Suppressor macrophage treated with lipopolysaccharide for 4 hours (primary cell): Measurements from ENCODE around the gene ALKBH8.
"Not testable (repeated sequence)": the region's sequence is repeated elsewhere in the genome, so short reads cannot be mapped to it uniquely, and the experiment has no call there.

Experiments used
- DNase-seq: peaks from one replicate; pipeline ENCODE4 v3.0.0-alpha.2; 2020

Gene ALKBH8

DNA sequence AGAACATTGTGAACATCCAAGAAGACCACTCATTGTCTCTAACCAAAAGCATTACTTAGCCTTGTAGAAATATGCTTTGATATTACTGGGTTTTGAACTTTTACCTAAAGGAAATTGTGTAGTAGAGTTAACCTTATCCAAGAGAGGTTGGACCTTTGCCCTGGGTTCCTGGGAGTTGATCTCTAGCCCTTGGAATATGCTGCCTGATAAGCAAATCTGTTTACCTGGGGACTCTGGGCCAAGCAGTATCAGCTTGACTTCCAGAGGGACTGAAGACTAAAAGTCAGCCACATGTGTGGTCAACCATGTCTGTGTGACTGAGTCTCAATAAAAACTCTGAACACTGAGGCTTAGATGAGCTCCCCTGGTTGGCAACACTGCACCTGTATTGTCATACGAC, 63.8 kb downstream of the ALKBH8 start:
- DNase-seq = no peak

DNA sequence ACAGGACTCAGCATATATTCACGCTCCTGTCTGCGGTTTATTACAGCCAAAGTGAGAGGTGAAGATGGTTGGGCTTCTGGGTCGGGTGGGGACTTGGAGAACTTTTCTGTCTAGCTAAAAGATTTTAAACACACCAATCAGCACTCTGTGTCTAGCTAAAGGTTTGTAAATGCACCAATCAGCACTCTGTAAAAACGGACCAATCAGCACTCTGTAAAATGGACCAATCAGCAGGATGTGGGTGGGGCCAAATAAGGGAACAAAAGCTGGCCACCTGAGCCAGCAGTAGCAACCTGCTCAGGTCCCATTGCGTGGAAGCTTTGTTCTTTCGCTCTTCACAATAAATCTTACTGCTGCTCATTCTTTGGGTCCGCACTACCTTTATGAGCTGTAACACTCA, 68.2 kb downstream of the ALKBH8 start:
- not testable (repeated sequence) for DNase-seq

DNA sequence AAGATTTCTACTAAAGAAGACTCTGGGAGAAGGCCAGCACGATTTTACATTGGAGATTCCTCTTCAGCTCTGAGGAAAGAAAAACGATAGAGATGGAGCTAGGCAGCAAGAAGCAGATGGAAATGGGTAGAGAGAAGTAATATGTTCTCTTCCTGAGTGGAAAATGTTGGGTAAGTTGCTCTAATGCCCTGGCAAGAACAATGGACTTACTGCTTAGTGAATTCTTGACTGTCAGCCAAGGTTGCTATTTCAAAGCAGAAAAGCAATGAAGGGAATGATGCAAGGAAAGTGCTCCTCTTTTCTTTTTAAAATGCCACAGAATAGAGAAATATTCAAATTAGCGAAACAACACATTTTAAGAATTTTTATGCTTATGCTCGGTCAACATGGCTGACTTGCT, 69.5 kb downstream of the ALKBH8 start:
- no peak for DNase-seq

DNA sequence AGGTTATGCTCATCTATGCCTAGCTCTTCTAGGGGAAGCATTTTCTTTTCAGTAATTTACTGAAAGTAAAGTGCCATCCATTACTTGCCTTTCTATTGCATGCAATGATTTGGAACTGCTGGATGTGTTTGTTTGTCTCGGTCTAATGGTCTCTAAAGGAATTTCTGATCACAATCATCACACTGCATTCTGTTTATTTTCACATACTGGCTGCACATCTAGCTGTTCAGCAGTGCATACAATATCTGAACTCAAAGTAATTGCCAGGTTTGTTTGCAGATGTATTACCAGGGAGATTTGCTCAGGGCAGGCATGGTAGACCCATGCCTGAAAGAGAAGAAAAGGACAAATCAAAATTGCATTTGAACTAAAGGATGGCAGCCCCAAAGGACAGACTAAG, 71.5 kb downstream of the ALKBH8 start:
- DNase-seq = no peak

DNA sequence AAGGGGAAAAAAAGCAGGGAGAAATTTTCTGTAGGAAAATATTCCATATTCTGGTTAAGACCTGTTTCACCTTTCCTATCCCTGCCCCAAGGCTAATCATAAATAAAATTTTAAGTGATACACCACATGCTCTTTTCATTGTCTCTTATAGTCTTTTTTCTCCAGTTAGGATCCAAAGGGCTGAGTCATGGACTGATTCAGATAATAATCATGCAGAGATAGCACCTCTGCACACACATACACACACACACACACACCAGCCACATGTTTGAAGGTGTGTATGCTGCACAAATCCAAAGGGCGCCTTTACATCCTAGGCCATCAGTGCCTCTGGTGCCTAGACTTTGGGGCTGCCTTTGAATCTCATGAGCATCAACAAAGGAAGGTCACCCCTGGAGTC, 72.4 kb downstream of the ALKBH8 start:
- no peak for DNase-seq

DNA sequence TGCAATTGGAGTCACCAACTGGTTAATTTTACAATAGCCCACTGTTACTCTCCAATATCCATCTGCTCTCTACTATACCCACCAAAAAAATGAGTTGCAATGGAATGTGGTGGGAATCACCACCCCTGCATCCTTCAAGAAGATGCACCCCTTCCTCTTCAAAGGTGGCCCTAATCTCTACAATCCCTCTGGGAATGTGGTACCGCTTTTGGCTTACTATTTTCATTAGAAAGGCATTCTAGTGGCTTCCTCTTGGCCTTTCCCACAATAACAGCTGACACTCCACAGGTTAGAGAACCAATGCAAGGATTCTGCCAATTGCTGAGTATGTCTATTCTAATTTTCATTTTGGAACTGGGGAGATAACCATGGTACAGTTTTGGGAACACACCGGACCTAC, 74.7 kb downstream of the ALKBH8 start:
- DNase-seq = no peak

DNA sequence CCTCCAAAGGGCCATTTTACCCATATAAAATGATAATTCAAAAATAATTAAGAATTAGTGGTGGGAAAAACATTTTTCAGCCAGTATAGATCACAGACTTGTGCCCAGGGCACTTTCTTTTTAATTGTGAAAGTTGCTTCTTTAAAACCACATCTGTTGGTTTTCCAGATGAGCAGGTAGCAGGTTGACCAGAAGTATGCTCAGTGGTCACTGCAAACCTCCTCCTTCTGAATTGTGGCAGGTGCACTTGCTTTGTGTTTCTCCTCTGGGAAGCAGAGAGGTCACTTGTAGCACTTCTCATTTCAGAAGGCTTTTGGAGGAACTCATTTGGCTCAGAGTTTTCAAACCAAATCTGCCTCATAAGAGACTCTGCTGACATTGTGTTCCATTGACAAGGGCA, 83.3 kb downstream of the ALKBH8 start:
- no peak for DNase-seq

DNA sequence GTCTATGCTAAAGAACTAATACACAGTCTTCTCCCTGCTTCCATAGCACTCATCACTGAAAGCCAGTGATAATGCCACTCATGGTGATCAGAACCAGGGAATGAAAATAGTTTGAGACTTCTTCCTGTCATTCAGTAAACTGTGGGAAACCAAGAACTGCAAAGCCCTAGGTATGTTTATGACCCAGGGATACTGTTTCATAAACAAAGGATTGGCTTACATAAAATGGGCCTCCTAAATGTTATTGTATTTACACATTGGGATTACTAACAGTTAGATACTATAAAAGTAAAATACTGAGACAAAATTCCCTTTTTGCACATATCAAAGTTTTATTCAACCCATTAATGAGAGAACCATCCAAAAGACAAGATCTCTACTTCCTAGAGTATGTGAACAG, 86.6 kb downstream of the ALKBH8 start:
- no peak for DNase-seq

DNA sequence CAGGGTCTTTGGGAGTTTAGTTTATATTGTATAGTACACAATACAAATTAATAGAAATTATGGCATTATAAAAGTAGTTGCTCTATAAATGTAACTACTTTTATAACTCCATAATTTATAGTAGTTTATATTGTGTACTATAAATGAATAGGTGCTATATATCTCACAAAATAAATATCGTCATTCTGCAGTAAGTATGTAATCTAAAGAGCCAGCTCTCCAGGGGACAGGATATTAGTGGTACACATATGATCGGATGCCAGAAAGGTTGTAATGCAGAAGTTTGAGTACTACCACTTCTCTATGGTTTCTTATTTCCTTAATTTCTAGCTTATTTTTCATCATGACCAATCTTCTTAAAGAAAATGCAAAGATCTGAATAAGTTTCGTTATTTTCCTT, 87.7 kb downstream of the ALKBH8 start:
- no peak for DNase-seq

DNA sequence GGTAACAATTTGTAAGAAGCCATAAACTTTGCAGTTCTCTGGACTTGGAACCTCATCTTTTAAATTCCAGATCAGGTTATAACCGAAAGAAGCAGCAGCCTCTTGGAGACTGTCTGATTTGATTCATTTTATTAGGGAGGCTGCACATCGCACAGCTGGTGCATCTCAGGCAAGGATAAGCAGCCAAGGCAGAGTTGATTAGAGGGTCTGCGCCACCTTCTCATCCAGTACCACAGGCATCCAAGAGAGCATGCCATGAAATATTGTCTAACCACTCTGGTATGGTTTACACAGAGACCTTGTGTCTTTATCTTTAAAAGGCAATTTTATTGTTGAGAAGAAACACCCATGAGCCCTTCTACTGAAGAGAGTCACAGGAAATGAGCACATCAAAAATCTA, 91.7 kb downstream of the ALKBH8 start:
- no peak for DNase-seq

DNA sequence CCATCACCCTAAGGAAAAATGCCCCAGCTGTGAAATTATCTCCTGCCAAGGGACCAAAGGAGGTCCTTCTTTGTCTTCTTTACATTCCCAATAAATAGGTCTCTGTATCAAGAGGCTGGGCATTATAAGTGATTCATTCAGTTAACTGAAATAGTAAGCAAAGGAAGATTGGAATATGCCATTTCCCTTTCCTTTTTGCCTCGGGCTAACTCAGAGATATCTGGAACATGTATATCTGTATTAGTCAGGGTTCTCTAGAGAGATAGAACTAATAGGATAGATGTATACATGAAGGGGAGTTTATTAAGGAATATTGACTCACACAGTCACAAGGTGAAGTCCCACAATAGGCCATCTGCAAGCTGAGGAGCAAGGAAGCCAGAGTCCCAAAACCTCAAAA, 92.6 kb downstream of the ALKBH8 start:
- DNase-seq = no peak

DNA sequence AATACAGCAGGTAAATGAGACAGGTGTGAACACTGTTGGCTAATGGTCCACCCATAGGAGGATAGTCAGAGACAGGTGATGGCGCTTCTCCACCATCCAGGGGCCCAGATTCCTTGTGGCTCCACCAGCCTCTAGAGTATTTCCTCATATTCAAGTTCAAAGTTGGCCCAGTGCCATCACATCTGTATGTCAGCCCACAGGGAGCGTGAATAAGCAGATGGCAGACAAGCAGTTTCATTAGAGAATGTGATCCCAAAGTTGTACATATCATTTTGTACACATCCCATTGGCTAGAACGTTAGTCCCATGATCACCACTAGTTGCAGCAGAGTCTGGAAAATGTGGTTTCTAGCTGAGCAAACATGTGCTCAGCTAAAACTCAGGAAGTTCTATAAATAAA, 96.9 kb downstream of the ALKBH8 start:
- DNase-seq = peak; percentile 8

DNA sequence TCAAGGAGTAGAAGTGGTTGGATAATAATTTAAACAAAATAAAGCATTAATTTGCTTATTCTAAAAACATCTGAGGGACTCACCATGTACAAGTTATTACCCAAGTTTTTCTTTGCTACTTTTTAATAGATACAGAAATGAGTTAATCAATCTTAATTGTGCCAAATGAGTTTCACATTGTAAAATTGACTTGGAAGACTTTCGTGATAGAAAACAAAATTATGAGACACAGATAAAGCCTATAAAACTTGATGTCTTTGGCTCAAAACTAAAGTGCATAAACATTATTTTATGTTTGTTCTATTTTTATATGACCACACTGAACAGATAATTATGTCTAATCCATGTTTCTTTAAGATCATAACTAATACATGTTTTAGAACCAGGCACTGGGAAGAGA, 97.8 kb downstream of the ALKBH8 start:
- DNase-seq = no peak

DNA sequence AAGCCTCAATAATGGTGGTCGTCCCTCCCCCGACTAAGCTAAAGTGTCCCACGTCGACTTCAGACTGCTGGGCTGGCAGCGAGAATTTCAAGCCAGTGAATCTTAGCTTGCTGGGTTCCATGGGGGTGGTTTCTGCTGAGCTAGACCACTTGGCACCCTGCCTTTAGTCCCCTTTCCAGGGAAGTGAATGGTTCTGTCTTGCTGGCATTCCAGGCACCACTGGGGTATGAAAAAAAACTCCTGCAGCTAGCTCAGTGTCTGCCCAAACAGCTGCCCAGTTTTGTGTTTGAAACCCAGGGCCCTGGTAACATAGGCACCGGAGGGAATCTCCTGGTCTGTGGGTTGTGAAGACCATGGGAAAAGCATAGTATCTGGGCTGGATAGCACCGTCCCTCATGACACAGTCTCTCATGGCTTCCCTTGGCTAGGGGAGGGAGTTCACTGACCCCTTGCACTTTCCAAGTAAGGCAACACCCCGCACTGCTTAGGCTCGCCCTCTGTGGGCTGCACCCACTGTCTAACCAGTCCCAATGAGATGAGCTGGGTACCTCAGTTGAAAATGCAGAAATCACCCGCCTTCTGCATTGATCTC, 99.2 kb downstream of the ALKBH8 start:
- DNase-seq = not testable (repeated sequence)

DNA sequence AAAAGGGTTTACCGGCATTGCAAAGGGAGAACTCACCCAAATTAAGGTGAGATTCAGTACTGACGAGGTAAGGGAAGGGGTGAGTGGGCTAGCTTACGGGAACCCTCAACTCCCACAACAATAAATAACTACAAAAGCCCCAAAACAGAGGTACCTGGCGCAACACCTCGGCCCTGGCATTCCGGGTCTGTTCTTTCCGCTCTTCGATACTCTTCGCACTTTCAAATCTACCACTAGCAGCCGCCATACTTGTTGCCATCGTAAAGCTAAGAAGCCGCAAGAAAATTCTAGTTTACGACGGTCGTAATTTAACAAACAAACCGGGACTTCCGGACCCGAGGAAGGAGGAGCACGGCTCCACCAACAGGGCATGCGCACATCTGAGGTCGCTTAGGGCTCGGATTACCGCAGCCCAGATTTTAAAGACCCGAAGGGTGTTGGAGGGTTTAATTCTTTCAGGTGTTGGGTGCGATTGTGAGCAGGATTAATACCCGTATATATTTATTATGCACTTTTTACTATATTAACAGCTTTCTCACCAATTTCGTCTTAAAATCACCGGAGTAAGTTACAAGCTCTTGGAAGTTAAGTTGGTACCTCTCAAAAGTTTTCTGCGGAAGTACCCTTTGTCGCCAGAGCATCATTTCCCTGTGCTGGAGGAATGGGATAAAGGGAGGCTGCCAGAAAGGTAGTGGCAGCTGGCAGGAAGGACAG, 107.8 kb downstream of the ALKBH8 start, which contains the start of gene CWF19L2:
Gene CWF19L2 (minus strand): TSS at position 268 of the 714 bp plus-strand sequence. CDS start 9 bp downstream, at position 259.
- DNase-seq = peak; percentile 97

DNA sequence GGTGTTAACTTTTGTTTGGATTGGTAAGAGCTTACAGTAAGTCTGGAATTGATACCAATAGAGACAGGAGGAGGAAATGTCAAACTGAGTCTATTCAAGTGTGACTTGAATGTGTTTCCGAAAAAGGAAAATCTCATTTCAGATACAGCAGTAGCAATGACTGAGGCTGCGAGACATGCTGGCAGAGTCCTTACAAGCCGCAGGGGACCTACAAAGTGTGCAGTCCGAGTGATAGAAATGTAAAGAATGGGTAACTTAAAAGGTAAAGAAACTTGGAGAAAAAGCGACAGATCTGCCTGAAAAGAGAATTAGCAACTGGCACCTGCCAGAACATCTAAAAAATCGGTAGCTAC, 108.4 kb downstream of the ALKBH8 start:
- peak; percentile 3 for DNase-seq

DNA sequence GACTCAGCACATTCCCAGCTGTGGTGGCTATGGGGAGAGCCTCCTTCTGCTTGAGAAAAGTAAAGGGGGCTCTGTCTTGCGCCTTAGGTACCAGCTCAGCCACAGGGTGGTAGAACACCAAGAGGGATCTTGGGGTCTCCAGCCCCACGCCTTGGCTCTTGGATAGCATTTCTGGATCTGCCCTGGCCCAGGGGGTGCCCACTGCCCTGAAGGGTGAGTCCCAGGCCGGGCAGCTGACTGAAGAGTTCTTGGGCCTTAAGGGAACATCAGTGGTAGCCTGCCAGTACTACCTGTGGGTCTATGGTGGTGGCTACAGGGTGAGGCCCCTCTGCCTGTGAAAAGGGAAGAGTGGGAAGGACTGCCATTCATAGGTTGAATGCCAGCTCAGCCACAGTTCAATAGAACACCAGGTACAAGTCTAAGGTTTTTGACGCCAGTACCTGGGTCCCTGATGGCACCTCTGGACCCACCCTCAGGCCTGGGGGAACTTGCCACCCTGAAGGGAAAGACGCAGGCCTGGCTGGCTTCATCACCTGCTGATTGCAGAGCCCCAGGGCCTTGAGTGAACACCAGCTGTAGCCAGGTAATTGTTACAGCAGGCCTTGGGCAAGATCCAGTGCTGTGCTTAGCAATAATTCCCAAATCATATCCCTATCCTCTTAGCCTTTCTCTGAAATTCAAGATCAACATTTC, 111.8 kb downstream of the ALKBH8 start:
- DNase-seq = no peak
